GM12878 (cell line): ENCODE measurements around the gene LYZL2. TPM values are rescaled to one million over a fixed set of nuclear protein-coding genes. Genes with fewer than 3 reads are reported as not detected.

Experiments
- polyA plus RNA-seq, 11 experiments: library from polyadenylated mRNA; depleted of rRNA in 4 of 11; unstranded in 6 of 11; stranded (reverse) in 5 of 11; fragments of >200 nt; fragmentation: Nextera tagmentation in 4 of 11; fragmentation: Illumina TruSeq in 1 of 11; extraction: Ambion mirVana in 4 of 11; extraction: Trizol in 1 of 11; gene quantifications; 1 replicate in 1 of 11; 2 replicates in 10 of 11; pipeline versions ENCODE4 v1.2.1 to v1.2.3, GENCODE V29; 2011 to 2016; ENCODE audit warnings: inconsistent platforms in 2 of 11, missing spikeins in 2 of 11, low read depth in 1 of 11
- total RNA-seq, 4 experiments: library from RNA; depleted of rRNA in 3 of 4; stranded (reverse); fragments of >200 nt in 3 of 4; fragmentation: Illumina TruSeq in 1 of 4; extraction: Trizol in 1 of 4; gene quantifications; 2 replicates each; pipeline versions ENCODE4 v1.2.1 to v1.2.3, GENCODE V29; 2013 to 2021

Gene LYZL2
- total and polyA plus RNA-seq, 10 of the 15 experiments (the other 5 are each of a cell fraction or from before 2014, with no cell fraction given), result not detected

Other genes starting within 250 kb of the LYZL2 start
- 25.5 and 32.9 TPM in 2 replicates for gene MAP3K8, start 195.6 kb downstream of the LYZL2 start, total RNA-seq (2014; rRNA removed)
- gene MAP3K8, start 195.6 kb downstream of the LYZL2 start, total RNA-seq (2014; rRNA removed; fragmentation: Illumina TruSeq; extraction: Trizol), result 30.2 and 31.5 TPM in 2 replicates
- gene MAP3K8, start 195.6 kb downstream of the LYZL2 start, total RNA-seq (2021), result 41.3 and 41.7 TPM in 2 replicates
- gene MAP3K8, start 195.6 kb downstream of the LYZL2 start, polyA plus RNA-seq (2011; rRNA removed), result 115 and 146 TPM in 2 replicates
- 39.1 and 43.6 TPM in 2 replicates for gene MAP3K8, start 195.6 kb downstream of the LYZL2 start, polyA plus RNA-seq (2014; fragmentation: Illumina TruSeq; extraction: Trizol)
- 10 to 100 TPM; 45.5 to 47.9 TPM for gene MAP3K8, start 195.6 kb downstream of the LYZL2 start, polyA plus RNA-seq (2014; fragmentation: Nextera tagmentation; extraction: Ambion mirVana)
- 33.6 and 38.5 TPM in 2 replicates for gene MAP3K8, start 195.6 kb downstream of the LYZL2 start, polyA plus RNA-seq (2014; rRNA removed)
- gene MAP3K8, start 195.6 kb downstream of the LYZL2 start, polyA plus RNA-seq (2016; fragmentation: Nextera tagmentation; extraction: Ambion mirVana), result 10 to 100 TPM; 36.2 to 45.6 TPM